Measurements from ENCODE around the gene UBTF. TPM values are rescaled to one million over a fixed set of nuclear protein-coding genes. Genes with fewer than 3 reads are reported as not detected.

Gene UBTF
- total and polyA plus RNA-seq, 11 donors, result 33.1 to 61.2 (median 44.1) TPM

- Histone ChIP-seq H3K9me3 (no peaks in the 10 kb centered on the region), H3K4me1 (peaks cover 0 to 31% (median 8%) of the 10 kb centered on the region in 12 donors), H3K27me3 (no peaks in the 10 kb centered on the region), H3K4me3 (no peak overlapping the region), H3K27ac (peak overlapping the region in 1 of 12 donors; percentile 37), H3K36me3 (peaks cover 0 to 78% (median 69%) of the 10 kb centered on the region in 9 donors)
- intact Hi-C loops (cut with DNase I), result no loop called here
- TF ChIP-seq POLR2A (IDR thresholded peaks at IDR 0.05), result no peak
- no peak for TF ChIP-seq CTCF (IDR thresholded peaks at IDR 0.05)
- DNase-seq (peak in 1 of 5 donors; percentile 18), ATAC-seq (no peak)
- WGBS, 4 donors, result 86 to 93% (median 90%) methylated on average over 11 to 14 of the region's 14 CpGs
These were observed 26.0 kb downstream of the UBTF start for GRCh38 chr17:44193326-44194084.

- Histone ChIP-seq H3K9me3 (no peaks in the 10 kb centered on the region), H3K36me3 (peaks cover 0 to 81% (median 69%) of the 10 kb centered on the region in 9 donors), H3K4me1 (peaks cover 0 to 31% (median 10%) of the 10 kb centered on the region in 12 donors), H3K27me3 (no peaks in the 10 kb centered on the region), H3K4me3 (no peak overlapping the region), H3K27ac (peak overlapping the region in 1 of 12 donors; percentile 32)
- 85 to 92% (median 88%) methylated on average over 5 of the region's 5 CpGs for WGBS, 4 donors
- no peak for ATAC-seq
- TF ChIP-seq POLR2A (IDR thresholded peaks at IDR 0.05) (no peak), CTCF (IDR thresholded peaks at IDR 0.05) (no peak)
- peak in 1 of 5 donors; percentile 21 for DNase-seq
- intact Hi-C loops (cut with DNase I), result no loop called here
These were observed 26.7 kb downstream of the UBTF start for GRCh38 chr17:44192750-44193149.

GRCh38 chr17:44191941-44192496 is 27.5 kb downstream of the UBTF start:
- DNase-seq (peak in 1 of 5 donors; percentile 25), ATAC-seq (peak in 3 of 4 donors; percentile 3 to 7 (median 3))
- 63 to 75% (median 69%) methylated on average over 7 of the region's 7 CpGs for WGBS, 4 donors
- Histone ChIP-seq H3K36me3 (peaks cover 0 to 74% (median 64%) of the 10 kb centered on the region in 9 donors), H3K9me3 (no peaks in the 10 kb centered on the region), H3K4me3 (no peak overlapping the region), H3K4me1 (peaks cover 0 to 29% (median 11%) of the 10 kb centered on the region in 12 donors), H3K27ac (peak overlapping the region in 1 of 12 donors; percentile 32), H3K27me3 (no peaks in the 10 kb centered on the region)
- TF ChIP-seq POLR2A (IDR thresholded peaks at IDR 0.05) (no peak), CTCF (IDR thresholded peaks at IDR 0.05) (no peak)
- intact Hi-C loops (cut with DNase I), result no loop called here

GRCh38 chr17:44191369-44191768 is 28.1 kb downstream of the UBTF start:
- Histone ChIP-seq H3K9me3 (no peaks in the 10 kb centered on the region), H3K36me3 (peaks cover 0 to 70% (median 61%) of the 10 kb centered on the region in 9 donors), H3K27ac (no peak overlapping the region), H3K4me3 (no peak overlapping the region), H3K27me3 (no peaks in the 10 kb centered on the region), H3K4me1 (peaks cover 0 to 27% (median 11%) of the 10 kb centered on the region in 12 donors)
- 66 to 77% (median 71%) methylated on average over 5 of the region's 5 CpGs for WGBS, 4 donors
- TF ChIP-seq POLR2A (IDR thresholded peaks at IDR 0.05), result no peak
- no peak for TF ChIP-seq CTCF (IDR thresholded peaks at IDR 0.05)
- intact Hi-C loops (cut with DNase I), result no loop called here
- ATAC-seq (no peak), DNase-seq (peak in 2 of 5 donors; percentile 13 to 16)
